Astrocyte (in vitro differentiated cells and primary cell): ENCODE data around the gene CHP1. TPM values are rescaled to one million over a fixed set of nuclear protein-coding genes. Genes with fewer than 3 reads are reported as not detected.

Experiments used
- DNase-seq: peaks from one replicate; pipeline ENCODE4 v3.0.0-alpha.2; 2010; ENCODE audit warnings: low read depth
- FAIRE-seq: peaks from 2 replicates; lab custom pipeline; 2011; peaks lifted over from hg19 to GRCh38; lab: Jason Lieb, UNC
- H2AFZ ChIP-seq: 2 replicates; pipeline ENCODE4 v1.6.0; 2012; ENCODE audit warnings: low read depth, low read length, inconsistent platforms
- H3K27ac ChIP-seq: 2 replicates; pipeline ENCODE4 v1.5.1; 2011; ENCODE audit warnings: low read depth, low read length, inconsistent platforms
- H3K27me3 ChIP-seq: 2 replicates; pipeline ENCODE4 v1.6.0; 2011; ENCODE audit warnings: low read length, inconsistent platforms; ENCODE audit not compliant: insufficient read depth
- H3K36me3 ChIP-seq: 2 replicates; pipeline ENCODE4 v1.5.1; 2011; ENCODE audit warnings: low read length, inconsistent platforms; ENCODE audit not compliant: insufficient read depth
- H3K4me1 ChIP-seq: 2 replicates; pipeline ENCODE4 v1.5.1; 2011; ENCODE audit warnings: low read length, inconsistent platforms; ENCODE audit not compliant: insufficient read depth
- H3K4me2 ChIP-seq: 2 replicates; pipeline ENCODE4 v1.6.0; 2012; ENCODE audit warnings: low read length, inconsistent platforms
- H3K4me3 ChIP-seq: 2 replicates; pipeline ENCODE4 v1.5.1; 2011; ENCODE audit warnings: low read depth, mild to moderate bottlenecking, low read length, inconsistent platforms; ENCODE audit not compliant: insufficient read depth
- H3K79me2 ChIP-seq: 2 replicates; pipeline ENCODE4 v1.6.0; 2012; ENCODE audit warnings: mild to moderate bottlenecking, low read length, inconsistent platforms; ENCODE audit not compliant: insufficient read depth
- H3K9ac ChIP-seq: 2 replicates; pipeline ENCODE4 v1.6.0; 2012; ENCODE audit warnings: mild to moderate bottlenecking, low read length, inconsistent platforms
- H3K9me3 ChIP-seq: 2 replicates; pipeline ENCODE4 v1.5.1; 2012; ENCODE audit warnings: low read depth, mild to moderate bottlenecking, low read length, inconsistent platforms; ENCODE audit not compliant: insufficient read depth
- H4K20me1 ChIP-seq: 2 replicates; pipeline ENCODE4 v1.6.0; 2012; ENCODE audit warnings: low read length, inconsistent platforms; ENCODE audit not compliant: insufficient read depth
- H3K27ac Mint-ChIP-seq: one replicate; pipeline ENCODE4 v1.8.0; 2021; ENCODE audit warnings: mild to moderate bottlenecking, mixed read lengths; ENCODE audit not compliant: unreplicated experiment
- H3K27me3 Mint-ChIP-seq: one replicate; pipeline ENCODE4 v1.8.0; 2021; ENCODE audit warnings: low read depth, mixed read lengths; ENCODE audit not compliant: unreplicated experiment
- H3K36me3 Mint-ChIP-seq: one replicate; pipeline ENCODE4 v1.8.0; 2021; ENCODE audit warnings: low read depth, mixed read lengths; ENCODE audit not compliant: unreplicated experiment
- H3K4me1 Mint-ChIP-seq: one replicate; pipeline ENCODE4 v1.8.0; 2021; ENCODE audit warnings: low read depth, mixed read lengths; ENCODE audit not compliant: unreplicated experiment
- H3K4me3 Mint-ChIP-seq: one replicate; pipeline ENCODE4 v1.8.0; 2021; ENCODE audit warnings: mild to moderate bottlenecking, moderate library complexity, mixed read lengths; ENCODE audit not compliant: unreplicated experiment
- H3K9me3 Mint-ChIP-seq: one replicate; pipeline ENCODE4 v1.8.0; 2021; ENCODE audit warnings: mild to moderate bottlenecking, mixed read lengths; ENCODE audit not compliant: unreplicated experiment
- CTCF ChIP-seq: IDR thresholded peaks from 2 replicates; pipeline ENCODE4 v1.5.1; 2011; ENCODE audit warnings: low read depth, mild to moderate bottlenecking, inconsistent platforms, low read length, moderate library complexity; ENCODE audit not compliant: insufficient read depth
- EZH2 ChIP-seq: IDR thresholded peaks from 2 replicates; pipeline ENCODE4 v1.6.1; 2012; ENCODE audit warnings: mild to moderate bottlenecking, low read length, inconsistent platforms; ENCODE audit not compliant: insufficient read depth
- total RNA-seq: library from RNA; stranded (reverse); gene quantifications from 2 replicates; pipeline ENCODE4 v1.2.1, GENCODE V29; 2021

The CHP1 gene
- total RNA-seq, 1 donor from 2014 or later, result 101 TPM

- H3K36me3 Mint-ChIP-seq, result peaks cover 17% of the 10 kb centered on the region
- H3K27ac ChIP-seq, result peak overlapping the region; percentile 85
- peaks cover 41% of the 10 kb centered on the region for H3K36me3 ChIP-seq
- H3K4me3 ChIP-seq, result peak overlapping the region; percentile 88
- no peaks in the 10 kb centered on the region for H3K27me3 ChIP-seq
- no peak for FAIRE-seq
- peaks cover 15% of the 10 kb centered on the region for H4K20me1 ChIP-seq
- no peak for TF ChIP-seq EZH2
- no peak for TF ChIP-seq CTCF
- peaks cover 41% of the 10 kb centered on the region for H3K79me2 ChIP-seq
- peak overlapping the region; percentile 92 for H2AFZ ChIP-seq
- no peaks in the 10 kb centered on the region for H3K27me3 Mint-ChIP-seq
- peaks cover 22% of the 10 kb centered on the region for H3K4me1 Mint-ChIP-seq
- H3K9me3 ChIP-seq, result no peaks in the 10 kb centered on the region
- H3K4me2 ChIP-seq, result peak overlapping the region; percentile 93
- H3K9me3 Mint-ChIP-seq, result no peaks in the 10 kb centered on the region
- peak overlapping the region; percentile 100 for H3K4me3 Mint-ChIP-seq
- peak overlapping the region; percentile 91 for H3K27ac Mint-ChIP-seq
- peak; percentile 99 for DNase-seq
- H3K4me1 ChIP-seq, result peaks cover 23% of the 10 kb centered on the region
- H3K9ac ChIP-seq, result peak overlapping the region; percentile 93
These were observed 52.8 kb downstream of the CHP1 start for GRCh38 chr15:41283653-41284426.

GRCh38 chr15:41284427-41285177 lies 53.5 kb downstream of the CHP1 start:
- H3K9me3 ChIP-seq, result no peaks in the 10 kb centered on the region
- Mint-ChIP-seq H3K36me3 (peaks cover 18% of the 10 kb centered on the region), H3K9me3 (no peaks in the 10 kb centered on the region), H3K4me1 (peaks cover 22% of the 10 kb centered on the region), H3K27me3 (no peaks in the 10 kb centered on the region), H3K27ac (peak overlapping the region; percentile 91), H3K4me3 (peak overlapping the region; percentile 100)
- peaks cover 23% of the 10 kb centered on the region for H3K4me1 ChIP-seq
- peaks cover 44% of the 10 kb centered on the region for H3K79me2 ChIP-seq
- H3K27ac ChIP-seq, result peak overlapping the region; percentile 85
- DNase-seq (no peak), FAIRE-seq (no peak)
- H3K9ac ChIP-seq, result peak overlapping the region; percentile 93
- peak overlapping the region; percentile 92 for H2AFZ ChIP-seq
- H3K4me3 ChIP-seq, result peak overlapping the region; percentile 88
- H3K27me3 ChIP-seq, result no peaks in the 10 kb centered on the region
- peaks cover 40% of the 10 kb centered on the region for H3K36me3 ChIP-seq
- TF ChIP-seq EZH2, result no peak
- TF ChIP-seq CTCF, result no peak
- H3K4me2 ChIP-seq, result peak overlapping the region; percentile 93
- peaks cover 15% of the 10 kb centered on the region for H4K20me1 ChIP-seq
